Astrocyte (in vitro differentiated cells and primary cell): ENCODE results near the gene TMPRSS7. TPM values are rescaled to one million over a fixed set of nuclear protein-coding genes. Genes with fewer than 3 reads are reported as not detected.

Experiments used
- DNase-seq: peaks from one replicate; pipeline ENCODE4 v3.0.0-alpha.2; 2010; ENCODE audit warnings: low read depth
- FAIRE-seq: peaks from 2 replicates; lab custom pipeline; 2011; peaks lifted over from hg19 to GRCh38; lab: Jason Lieb, UNC
- H2AFZ ChIP-seq: 2 replicates; pipeline ENCODE4 v1.6.0; 2012; ENCODE audit warnings: low read depth, low read length, inconsistent platforms
- H3K27ac ChIP-seq: 2 replicates; pipeline ENCODE4 v1.5.1; 2011; ENCODE audit warnings: low read depth, low read length, inconsistent platforms
- H3K27me3 ChIP-seq: 2 replicates; pipeline ENCODE4 v1.6.0; 2011; ENCODE audit warnings: low read length, inconsistent platforms; ENCODE audit not compliant: insufficient read depth
- H3K36me3 ChIP-seq: 2 replicates; pipeline ENCODE4 v1.5.1; 2011; ENCODE audit warnings: low read length, inconsistent platforms; ENCODE audit not compliant: insufficient read depth
- H3K4me1 ChIP-seq: 2 replicates; pipeline ENCODE4 v1.5.1; 2011; ENCODE audit warnings: low read length, inconsistent platforms; ENCODE audit not compliant: insufficient read depth
- H3K4me2 ChIP-seq: 2 replicates; pipeline ENCODE4 v1.6.0; 2012; ENCODE audit warnings: low read length, inconsistent platforms
- H3K4me3 ChIP-seq: 2 replicates; pipeline ENCODE4 v1.5.1; 2011; ENCODE audit warnings: low read depth, mild to moderate bottlenecking, low read length, inconsistent platforms; ENCODE audit not compliant: insufficient read depth
- H3K79me2 ChIP-seq: 2 replicates; pipeline ENCODE4 v1.6.0; 2012; ENCODE audit warnings: mild to moderate bottlenecking, low read length, inconsistent platforms; ENCODE audit not compliant: insufficient read depth
- H3K9ac ChIP-seq: 2 replicates; pipeline ENCODE4 v1.6.0; 2012; ENCODE audit warnings: mild to moderate bottlenecking, low read length, inconsistent platforms
- H3K9me3 ChIP-seq: 2 replicates; pipeline ENCODE4 v1.5.1; 2012; ENCODE audit warnings: low read depth, mild to moderate bottlenecking, low read length, inconsistent platforms; ENCODE audit not compliant: insufficient read depth
- H4K20me1 ChIP-seq: 2 replicates; pipeline ENCODE4 v1.6.0; 2012; ENCODE audit warnings: low read length, inconsistent platforms; ENCODE audit not compliant: insufficient read depth
- H3K27ac Mint-ChIP-seq: one replicate; pipeline ENCODE4 v1.8.0; 2021; ENCODE audit warnings: mild to moderate bottlenecking, mixed read lengths; ENCODE audit not compliant: unreplicated experiment
- H3K27me3 Mint-ChIP-seq: one replicate; pipeline ENCODE4 v1.8.0; 2021; ENCODE audit warnings: low read depth, mixed read lengths; ENCODE audit not compliant: unreplicated experiment
- H3K36me3 Mint-ChIP-seq: one replicate; pipeline ENCODE4 v1.8.0; 2021; ENCODE audit warnings: low read depth, mixed read lengths; ENCODE audit not compliant: unreplicated experiment
- H3K4me1 Mint-ChIP-seq: one replicate; pipeline ENCODE4 v1.8.0; 2021; ENCODE audit warnings: low read depth, mixed read lengths; ENCODE audit not compliant: unreplicated experiment
- H3K4me3 Mint-ChIP-seq: one replicate; pipeline ENCODE4 v1.8.0; 2021; ENCODE audit warnings: mild to moderate bottlenecking, moderate library complexity, mixed read lengths; ENCODE audit not compliant: unreplicated experiment
- H3K9me3 Mint-ChIP-seq: one replicate; pipeline ENCODE4 v1.8.0; 2021; ENCODE audit warnings: mild to moderate bottlenecking, mixed read lengths; ENCODE audit not compliant: unreplicated experiment
- EZH2 ChIP-seq: IDR thresholded peaks from 2 replicates; pipeline ENCODE4 v1.6.1; 2012; ENCODE audit warnings: mild to moderate bottlenecking, low read length, inconsistent platforms; ENCODE audit not compliant: insufficient read depth
- total RNA-seq: library from RNA; stranded (reverse); gene quantifications from 2 replicates; pipeline ENCODE4 v1.2.1, GENCODE V29; 2021
- TF ChIP-seq, protein P1 (sequence below): IDR thresholded peaks from 2 replicates; pipeline ENCODE4 v1.5.1; 2011; ENCODE audit warnings: low read depth, mild to moderate bottlenecking, inconsistent platforms, low read length, moderate library complexity; ENCODE audit not compliant: insufficient read depth

The TMPRSS7 gene
- total RNA-seq, 1 donor from 2014 or later: not detected

DNA sequence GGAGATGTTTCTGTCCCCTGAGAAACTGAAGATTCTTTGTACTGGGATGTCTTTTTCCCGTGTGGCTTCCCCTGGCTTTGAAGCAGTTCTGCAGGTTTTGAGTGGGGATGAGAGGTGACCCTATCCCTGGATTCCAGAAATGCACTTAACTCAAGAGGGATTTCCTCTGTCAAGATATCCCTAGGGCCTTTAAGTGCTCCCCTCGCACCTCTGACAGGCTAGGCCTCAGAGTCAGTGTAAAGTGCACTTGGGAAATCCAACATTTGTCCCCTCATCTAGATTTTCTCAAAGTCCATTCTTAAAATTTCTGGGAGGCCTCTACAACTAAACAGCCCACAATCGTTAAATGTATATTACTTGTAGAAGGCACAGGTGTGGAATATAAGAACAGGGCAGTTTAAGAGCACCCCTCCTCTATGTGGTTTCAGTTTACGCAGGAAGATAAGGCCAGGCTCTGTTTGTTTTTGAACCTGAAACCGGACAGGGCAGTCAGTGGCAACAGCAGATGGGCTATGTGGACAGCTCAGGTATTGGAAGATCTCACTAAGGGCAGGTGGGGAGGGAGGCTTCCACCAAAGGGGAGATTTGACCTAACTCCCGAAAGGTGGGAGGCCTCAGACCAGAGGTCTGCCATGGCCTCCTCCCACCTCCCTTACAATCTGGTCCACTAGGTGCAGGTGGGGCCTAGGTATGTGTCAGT, 56.5 kb downstream of the TMPRSS7 start:
- no peak for FAIRE-seq
- no peaks in the 10 kb centered on the region for H3K9me3 Mint-ChIP-seq
- no peaks in the 10 kb centered on the region for H3K27me3 ChIP-seq
- H2AFZ ChIP-seq: no peak overlapping the region
- H3K79me2 ChIP-seq: peaks cover 80% of the 10 kb centered on the region
- no peaks in the 10 kb centered on the region for H3K27me3 Mint-ChIP-seq
- H3K9me3 ChIP-seq: no peaks in the 10 kb centered on the region
- H3K36me3 Mint-ChIP-seq: peaks cover 18% of the 10 kb centered on the region
- no peak for DNase-seq
- peaks cover 50% of the 10 kb centered on the region for H3K4me1 Mint-ChIP-seq
- H3K4me3 ChIP-seq: no peak overlapping the region
- TF ChIP-seq, protein P1, sequence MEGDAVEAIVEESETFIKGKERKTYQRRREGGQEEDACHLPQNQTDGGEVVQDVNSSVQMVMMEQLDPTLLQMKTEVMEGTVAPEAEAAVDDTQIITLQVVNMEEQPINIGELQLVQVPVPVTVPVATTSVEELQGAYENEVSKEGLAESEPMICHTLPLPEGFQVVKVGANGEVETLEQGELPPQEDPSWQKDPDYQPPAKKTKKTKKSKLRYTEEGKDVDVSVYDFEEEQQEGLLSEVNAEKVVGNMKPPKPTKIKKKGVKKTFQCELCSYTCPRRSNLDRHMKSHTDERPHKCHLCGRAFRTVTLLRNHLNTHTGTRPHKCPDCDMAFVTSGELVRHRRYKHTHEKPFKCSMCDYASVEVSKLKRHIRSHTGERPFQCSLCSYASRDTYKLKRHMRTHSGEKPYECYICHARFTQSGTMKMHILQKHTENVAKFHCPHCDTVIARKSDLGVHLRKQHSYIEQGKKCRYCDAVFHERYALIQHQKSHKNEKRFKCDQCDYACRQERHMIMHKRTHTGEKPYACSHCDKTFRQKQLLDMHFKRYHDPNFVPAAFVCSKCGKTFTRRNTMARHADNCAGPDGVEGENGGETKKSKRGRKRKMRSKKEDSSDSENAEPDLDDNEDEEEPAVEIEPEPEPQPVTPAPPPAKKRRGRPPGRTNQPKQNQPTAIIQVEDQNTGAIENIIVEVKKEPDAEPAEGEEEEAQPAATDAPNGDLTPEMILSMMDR: no peak
- no peak for TF ChIP-seq EZH2
- peaks cover 23% of the 10 kb centered on the region for H4K20me1 ChIP-seq
- H3K4me3 Mint-ChIP-seq: peak overlapping the region; percentile 3
- no peak overlapping the region for H3K4me2 ChIP-seq
- H3K27ac ChIP-seq: no peak overlapping the region
- H3K27ac Mint-ChIP-seq: no peak overlapping the region
- H3K4me1 ChIP-seq: peaks cover 26% of the 10 kb centered on the region
- no peak overlapping the region for H3K9ac ChIP-seq
- H3K36me3 ChIP-seq: peaks cover under 1% of the 10 kb centered on the region

DNA sequence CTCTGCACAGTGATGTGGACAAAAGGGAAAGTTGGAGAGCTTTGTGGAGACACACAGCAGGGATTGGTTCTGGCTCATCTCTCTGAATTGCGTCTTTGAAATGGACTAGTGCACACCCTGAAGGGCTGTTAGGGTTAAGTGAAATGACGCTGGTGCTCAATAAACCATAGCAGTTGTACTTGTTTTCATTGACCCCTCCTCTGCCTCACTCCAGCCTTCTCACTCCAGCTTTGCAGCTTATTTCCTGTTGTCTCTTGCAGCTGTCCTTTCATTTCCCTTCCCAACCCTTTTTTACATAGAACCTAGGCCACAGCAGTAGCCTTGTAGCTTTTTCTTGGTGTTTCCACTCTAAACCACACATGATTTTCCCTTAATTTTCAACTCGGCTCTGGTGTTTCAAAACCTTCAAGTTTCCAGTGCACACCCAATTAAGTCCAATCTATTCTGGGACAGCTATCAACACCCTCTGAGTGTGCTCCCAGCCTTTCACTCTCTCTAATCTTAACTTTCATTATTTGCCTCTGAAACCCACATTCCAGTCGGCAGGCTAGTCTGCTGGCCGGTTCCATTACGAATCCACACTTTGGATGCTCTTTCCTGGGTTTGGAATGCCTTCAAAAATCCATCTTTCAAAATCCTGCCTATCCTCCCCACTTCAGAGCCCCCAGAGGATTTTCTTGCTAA, 58.1 kb downstream of the TMPRSS7 start:
- H3K9ac ChIP-seq: peak overlapping the region; percentile 51
- Mint-ChIP-seq H3K4me1 (peaks cover 58% of the 10 kb centered on the region), H3K36me3 (peaks cover 18% of the 10 kb centered on the region), H3K9me3 (no peaks in the 10 kb centered on the region), H3K4me3 (no peak overlapping the region), H3K27me3 (no peaks in the 10 kb centered on the region), H3K27ac (peak overlapping the region; percentile 34)
- peaks cover 5% of the 10 kb centered on the region for H3K36me3 ChIP-seq
- no peak overlapping the region for H2AFZ ChIP-seq
- H3K27ac ChIP-seq: peak overlapping the region; percentile 28
- peaks cover 20% of the 10 kb centered on the region for H4K20me1 ChIP-seq
- peaks cover 81% of the 10 kb centered on the region for H3K79me2 ChIP-seq
- TF ChIP-seq, protein P1: no peak
- TF ChIP-seq EZH2: no peak
- H3K4me2 ChIP-seq: peak overlapping the region; percentile 64
- no peak overlapping the region for H3K4me3 ChIP-seq
- H3K27me3 ChIP-seq: no peaks in the 10 kb centered on the region
- H3K4me1 ChIP-seq: peaks cover 26% of the 10 kb centered on the region
- FAIRE-seq (no peak), DNase-seq (peak; percentile 67)
- no peaks in the 10 kb centered on the region for H3K9me3 ChIP-seq

DNA sequence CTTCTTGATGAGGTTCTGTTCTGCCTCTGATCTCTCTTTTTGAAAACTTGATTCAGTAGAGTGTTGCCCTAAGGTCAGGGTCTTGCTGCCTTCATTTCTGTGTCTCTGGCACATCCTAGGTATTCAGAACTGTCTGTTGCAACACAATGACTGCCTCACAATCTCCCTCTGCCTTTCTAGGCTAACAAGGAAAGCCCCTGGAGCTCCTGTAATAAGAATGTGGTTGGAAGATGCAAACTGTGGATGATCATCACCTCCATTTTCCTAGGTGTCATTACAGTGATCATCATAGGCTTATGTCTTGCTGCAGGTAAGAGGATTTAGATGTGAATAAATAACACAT, 58.6 kb downstream of the TMPRSS7 start:
- Histone ChIP-seq H3K27me3 (no peaks in the 10 kb centered on the region), H3K9me3 (no peaks in the 10 kb centered on the region), H3K4me2 (peak overlapping the region; percentile 64), H3K4me1 (peaks cover 27% of the 10 kb centered on the region), H4K20me1 (peaks cover 20% of the 10 kb centered on the region), H3K4me3 (no peak overlapping the region), H3K27ac (peak overlapping the region; percentile 28), H3K79me2 (peaks cover 81% of the 10 kb centered on the region), H3K36me3 (peaks cover 5% of the 10 kb centered on the region), H2AFZ (no peak overlapping the region), H3K9ac (peak overlapping the region; percentile 51)
- peaks cover 18% of the 10 kb centered on the region for H3K36me3 Mint-ChIP-seq
- H3K27ac Mint-ChIP-seq: peak overlapping the region; percentile 34
- no peak overlapping the region for H3K4me3 Mint-ChIP-seq
- H3K9me3 Mint-ChIP-seq: no peaks in the 10 kb centered on the region
- FAIRE-seq: no peak
- peaks cover 63% of the 10 kb centered on the region for H3K4me1 Mint-ChIP-seq
- TF ChIP-seq, protein P1: no peak
- H3K27me3 Mint-ChIP-seq: no peaks in the 10 kb centered on the region
- DNase-seq: no peak
